Adrenal gland (tissue), 5 donors: ENCODE data around the gene CREB5.

Source experiments
- POLR2A ChIP-seq, 2 donors: fragments of 450-650 bp; IDR thresholded peaks; one replicate each; pipeline ENCODE4 v1.6.1; 2017; ENCODE audit warnings: antibody characterized with exemption in 2 of 2, mild to moderate bottlenecking in 2 of 2, moderate library complexity in 1 of 2
- TF ChIP-seq, protein P1 (sequence below), 6 experiments: fragments of 450-650 bp in 4 of 6; fragments of 200-600 bp in 2 of 6; sonication (generic) in 1 of 6; IDR thresholded peaks; 1 replicate in 5 of 6; 2 replicates in 1 of 6; pipeline versions ENCODE4 v1.5.1 to v1.8.0; 2016 to 2021; ENCODE audit warnings: antibody characterized with exemption in 6 of 6, mild to moderate bottlenecking in 2 of 6, moderate library complexity in 1 of 6
- donor health status: DM: no; HTN: no; CAD: no.

DNA sequence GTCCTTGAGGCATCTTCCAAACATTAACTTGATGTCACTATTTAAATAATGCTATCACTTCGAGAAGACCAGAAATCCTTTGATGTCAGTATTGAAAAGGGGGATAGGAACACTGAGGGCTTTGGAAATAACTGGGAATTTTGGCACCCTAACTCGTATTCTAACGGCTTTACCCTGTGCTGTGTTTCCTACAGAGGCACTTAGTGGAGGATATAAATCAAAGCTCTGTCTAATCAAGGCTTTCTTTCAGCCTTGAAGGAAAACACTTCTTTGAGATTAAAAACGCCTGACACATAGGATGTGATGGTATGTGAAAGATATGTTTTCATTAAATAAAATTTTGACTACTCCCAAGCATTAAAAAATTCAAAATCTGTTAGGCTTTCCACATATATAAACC, 62.3 kb downstream of the CREB5 start:
- TF ChIP-seq, protein P1, sequence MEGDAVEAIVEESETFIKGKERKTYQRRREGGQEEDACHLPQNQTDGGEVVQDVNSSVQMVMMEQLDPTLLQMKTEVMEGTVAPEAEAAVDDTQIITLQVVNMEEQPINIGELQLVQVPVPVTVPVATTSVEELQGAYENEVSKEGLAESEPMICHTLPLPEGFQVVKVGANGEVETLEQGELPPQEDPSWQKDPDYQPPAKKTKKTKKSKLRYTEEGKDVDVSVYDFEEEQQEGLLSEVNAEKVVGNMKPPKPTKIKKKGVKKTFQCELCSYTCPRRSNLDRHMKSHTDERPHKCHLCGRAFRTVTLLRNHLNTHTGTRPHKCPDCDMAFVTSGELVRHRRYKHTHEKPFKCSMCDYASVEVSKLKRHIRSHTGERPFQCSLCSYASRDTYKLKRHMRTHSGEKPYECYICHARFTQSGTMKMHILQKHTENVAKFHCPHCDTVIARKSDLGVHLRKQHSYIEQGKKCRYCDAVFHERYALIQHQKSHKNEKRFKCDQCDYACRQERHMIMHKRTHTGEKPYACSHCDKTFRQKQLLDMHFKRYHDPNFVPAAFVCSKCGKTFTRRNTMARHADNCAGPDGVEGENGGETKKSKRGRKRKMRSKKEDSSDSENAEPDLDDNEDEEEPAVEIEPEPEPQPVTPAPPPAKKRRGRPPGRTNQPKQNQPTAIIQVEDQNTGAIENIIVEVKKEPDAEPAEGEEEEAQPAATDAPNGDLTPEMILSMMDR (IDR thresholded peaks at IDR 0.05) = no peak
- no peak for TF ChIP-seq POLR2A (IDR thresholded peaks at IDR 0.05)
